Keratinocyte (primary cell): Measurements from ENCODE around the gene KMT5B.

ENCODE experiments used
- EZH2 ChIP-seq: IDR thresholded peaks from one replicate; pipeline ENCODE4 v1.6.1; 2012; ENCODE audit warnings: inconsistent platforms, mild to moderate bottlenecking, low read length, moderate library complexity
- TF ChIP-seq, protein P1 (sequence below), 3 experiments: IDR thresholded peaks in 1 of 3; conservative IDR thresholded peaks in 1 of 3; optimal IDR thresholded peaks in 1 of 3; 2 replicates in 2 of 3; 3 replicates in 1 of 3; pipeline versions ENCODE3 to v1.5.1; 2011; ENCODE audit warnings: low read length in 3 of 3, mild to moderate bottlenecking in 3 of 3, moderate library complexity in 2 of 3, control low read depth in 1 of 3, inconsistent platforms in 1 of 3; ENCODE audit not compliant: insufficient read depth in 2 of 3; ENCODE audit errors: extremely low read depth in 1 of 3

DNA sequence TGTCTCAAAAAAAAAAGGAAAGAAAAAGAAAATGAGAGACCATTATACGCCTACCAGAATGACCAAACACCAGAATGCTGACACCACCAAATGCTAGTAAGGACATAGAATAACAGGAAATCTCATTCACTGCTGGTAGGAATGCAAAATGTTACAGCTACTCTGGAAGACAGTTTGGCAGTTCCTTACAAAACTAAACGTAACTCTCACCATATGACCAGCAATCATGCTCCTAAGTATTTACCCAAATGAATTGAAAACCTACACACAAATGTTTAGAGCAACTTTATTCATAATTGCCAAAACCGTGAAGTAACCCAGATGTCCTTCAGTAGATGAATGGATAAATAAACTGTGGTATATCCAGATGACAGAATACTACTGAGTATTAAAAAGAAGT, 99.1 kb downstream of the KMT5B start:
- TF ChIP-seq, protein P1, sequence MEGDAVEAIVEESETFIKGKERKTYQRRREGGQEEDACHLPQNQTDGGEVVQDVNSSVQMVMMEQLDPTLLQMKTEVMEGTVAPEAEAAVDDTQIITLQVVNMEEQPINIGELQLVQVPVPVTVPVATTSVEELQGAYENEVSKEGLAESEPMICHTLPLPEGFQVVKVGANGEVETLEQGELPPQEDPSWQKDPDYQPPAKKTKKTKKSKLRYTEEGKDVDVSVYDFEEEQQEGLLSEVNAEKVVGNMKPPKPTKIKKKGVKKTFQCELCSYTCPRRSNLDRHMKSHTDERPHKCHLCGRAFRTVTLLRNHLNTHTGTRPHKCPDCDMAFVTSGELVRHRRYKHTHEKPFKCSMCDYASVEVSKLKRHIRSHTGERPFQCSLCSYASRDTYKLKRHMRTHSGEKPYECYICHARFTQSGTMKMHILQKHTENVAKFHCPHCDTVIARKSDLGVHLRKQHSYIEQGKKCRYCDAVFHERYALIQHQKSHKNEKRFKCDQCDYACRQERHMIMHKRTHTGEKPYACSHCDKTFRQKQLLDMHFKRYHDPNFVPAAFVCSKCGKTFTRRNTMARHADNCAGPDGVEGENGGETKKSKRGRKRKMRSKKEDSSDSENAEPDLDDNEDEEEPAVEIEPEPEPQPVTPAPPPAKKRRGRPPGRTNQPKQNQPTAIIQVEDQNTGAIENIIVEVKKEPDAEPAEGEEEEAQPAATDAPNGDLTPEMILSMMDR (optimal IDR thresholded peaks at IDR 0.05 in 1 of 3, IDR thresholded peaks at IDR 0.05 in 1 of 3, conservative IDR thresholded peaks at IDR 0.05 in 1 of 3; ENCODE audit: extremely low read depth in 1 of 3, insufficient read depth in 2 of 3, low read length in 3 of 3) = no peak
- no peak for TF ChIP-seq EZH2
